Keratinocyte (primary cell): ENCODE results near the gene NME9.

Experiments
- CTCF ChIP-seq, 3 experiments: IDR thresholded peaks in 1 of 3; conservative IDR thresholded peaks in 1 of 3; optimal IDR thresholded peaks in 1 of 3; 2 replicates in 2 of 3; 3 replicates in 1 of 3; pipeline versions ENCODE3 to v1.5.1; 2011; ENCODE audit warnings: low read length in 3 of 3, mild to moderate bottlenecking in 3 of 3, moderate library complexity in 2 of 3, control low read depth in 1 of 3, inconsistent platforms in 1 of 3; ENCODE audit not compliant: insufficient read depth in 2 of 3; ENCODE audit errors: extremely low read depth in 1 of 3
- EZH2 ChIP-seq: IDR thresholded peaks from one replicate; pipeline ENCODE4 v1.6.1; 2012; ENCODE audit warnings: inconsistent platforms, mild to moderate bottlenecking, low read length, moderate library complexity

GRCh38 chr3:138365253-138365555 lies 35.6 kb upstream of the NME9 start:
- TF ChIP-seq CTCF (optimal IDR thresholded peaks at IDR 0.05 in 1 of 3, IDR thresholded peaks at IDR 0.05 in 1 of 3, conservative IDR thresholded peaks at IDR 0.05 in 1 of 3; ENCODE audit: extremely low read depth in 1 of 3, insufficient read depth in 2 of 3, low read length in 3 of 3) (no peak), EZH2 (no peak)
